ENCODE data around the gene TFDP1.

The TFDP1 gene

DNA sequence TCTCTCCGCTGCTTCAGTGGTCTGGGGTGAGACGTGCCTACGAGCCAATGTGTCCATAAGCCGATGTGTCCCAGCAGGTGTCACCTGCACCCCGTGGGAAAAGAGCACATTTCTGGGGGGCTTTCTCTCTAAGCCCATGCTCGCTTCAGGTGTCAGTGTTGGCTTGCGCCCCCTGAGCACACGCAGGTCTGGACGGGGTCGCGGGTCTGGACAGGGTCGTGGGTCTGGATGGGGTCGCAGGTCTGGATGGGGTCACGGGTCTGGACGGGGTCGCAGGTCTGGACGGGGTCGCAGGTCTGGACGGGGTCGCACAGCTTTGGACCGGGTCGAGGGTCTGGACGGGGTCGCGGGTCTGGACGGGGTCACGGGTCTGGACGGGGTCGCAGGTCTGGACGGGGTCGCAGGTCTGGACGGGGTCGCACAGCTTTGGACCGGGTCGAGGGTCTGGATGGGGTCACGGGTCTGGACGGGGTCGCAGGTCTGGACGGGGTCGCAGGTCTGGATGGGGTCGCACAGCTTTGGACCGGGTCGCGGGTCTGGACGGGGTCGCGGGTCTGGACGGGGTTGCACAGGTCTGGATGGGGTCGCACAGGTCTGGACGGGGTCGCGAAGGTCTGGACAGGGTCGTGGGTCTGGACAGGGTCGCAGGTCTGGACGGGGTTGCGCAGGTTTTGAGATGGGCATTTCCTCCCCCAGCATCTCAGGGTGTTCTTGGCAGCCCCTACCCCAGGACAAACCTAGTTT, 24.5 kb upstream of the TFDP1 start:
- no peak for DNase-seq (ENCODE audit: low read depth in 1 of 2, low spot score in 1 of 2)
- TF ChIP-seq, protein P1, sequence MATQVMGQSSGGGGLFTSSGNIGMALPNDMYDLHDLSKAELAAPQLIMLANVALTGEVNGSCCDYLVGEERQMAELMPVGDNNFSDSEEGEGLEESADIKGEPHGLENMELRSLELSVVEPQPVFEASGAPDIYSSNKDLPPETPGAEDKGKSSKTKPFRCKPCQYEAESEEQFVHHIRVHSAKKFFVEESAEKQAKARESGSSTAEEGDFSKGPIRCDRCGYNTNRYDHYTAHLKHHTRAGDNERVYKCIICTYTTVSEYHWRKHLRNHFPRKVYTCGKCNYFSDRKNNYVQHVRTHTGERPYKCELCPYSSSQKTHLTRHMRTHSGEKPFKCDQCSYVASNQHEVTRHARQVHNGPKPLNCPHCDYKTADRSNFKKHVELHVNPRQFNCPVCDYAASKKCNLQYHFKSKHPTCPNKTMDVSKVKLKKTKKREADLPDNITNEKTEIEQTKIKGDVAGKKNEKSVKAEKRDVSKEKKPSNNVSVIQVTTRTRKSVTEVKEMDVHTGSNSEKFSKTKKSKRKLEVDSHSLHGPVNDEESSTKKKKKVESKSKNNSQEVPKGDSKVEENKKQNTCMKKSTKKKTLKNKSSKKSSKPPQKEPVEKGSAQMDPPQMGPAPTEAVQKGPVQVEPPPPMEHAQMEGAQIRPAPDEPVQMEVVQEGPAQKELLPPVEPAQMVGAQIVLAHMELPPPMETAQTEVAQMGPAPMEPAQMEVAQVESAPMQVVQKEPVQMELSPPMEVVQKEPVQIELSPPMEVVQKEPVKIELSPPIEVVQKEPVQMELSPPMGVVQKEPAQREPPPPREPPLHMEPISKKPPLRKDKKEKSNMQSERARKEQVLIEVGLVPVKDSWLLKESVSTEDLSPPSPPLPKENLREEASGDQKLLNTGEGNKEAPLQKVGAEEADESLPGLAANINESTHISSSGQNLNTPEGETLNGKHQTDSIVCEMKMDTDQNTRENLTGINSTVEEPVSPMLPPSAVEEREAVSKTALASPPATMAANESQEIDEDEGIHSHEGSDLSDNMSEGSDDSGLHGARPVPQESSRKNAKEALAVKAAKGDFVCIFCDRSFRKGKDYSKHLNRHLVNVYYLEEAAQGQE (IDR thresholded peaks at IDR 0.05; ENCODE audit: insufficient replicate concordance, low read depth), result no peak
- no peak for TF ChIP-seq SPI1 (IDR thresholded peaks at IDR 0.05; ENCODE audit: borderline replicate concordance, low read depth)
- no peak for TF ChIP-seq GABPA (IDR thresholded peaks at IDR 0.05; ENCODE audit: low read depth)
- TF ChIP-seq, protein P2, sequence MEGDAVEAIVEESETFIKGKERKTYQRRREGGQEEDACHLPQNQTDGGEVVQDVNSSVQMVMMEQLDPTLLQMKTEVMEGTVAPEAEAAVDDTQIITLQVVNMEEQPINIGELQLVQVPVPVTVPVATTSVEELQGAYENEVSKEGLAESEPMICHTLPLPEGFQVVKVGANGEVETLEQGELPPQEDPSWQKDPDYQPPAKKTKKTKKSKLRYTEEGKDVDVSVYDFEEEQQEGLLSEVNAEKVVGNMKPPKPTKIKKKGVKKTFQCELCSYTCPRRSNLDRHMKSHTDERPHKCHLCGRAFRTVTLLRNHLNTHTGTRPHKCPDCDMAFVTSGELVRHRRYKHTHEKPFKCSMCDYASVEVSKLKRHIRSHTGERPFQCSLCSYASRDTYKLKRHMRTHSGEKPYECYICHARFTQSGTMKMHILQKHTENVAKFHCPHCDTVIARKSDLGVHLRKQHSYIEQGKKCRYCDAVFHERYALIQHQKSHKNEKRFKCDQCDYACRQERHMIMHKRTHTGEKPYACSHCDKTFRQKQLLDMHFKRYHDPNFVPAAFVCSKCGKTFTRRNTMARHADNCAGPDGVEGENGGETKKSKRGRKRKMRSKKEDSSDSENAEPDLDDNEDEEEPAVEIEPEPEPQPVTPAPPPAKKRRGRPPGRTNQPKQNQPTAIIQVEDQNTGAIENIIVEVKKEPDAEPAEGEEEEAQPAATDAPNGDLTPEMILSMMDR (IDR thresholded peaks at IDR 0.05; ENCODE audit: insufficient read depth, low read length), result no peak
- TF ChIP-seq POLR2AphosphoS5 (IDR thresholded peaks at IDR 0.05; ENCODE audit: low read depth), result no peak
- no peak overlapping the region for H3K4me3 ChIP-seq (replicated peaks; ENCODE audit: insufficient read depth, low read length)
- H3K27ac ChIP-seq (replicated peaks), result no peak overlapping the region
- no peaks in the 10 kb centered on the region for H3K27me3 ChIP-seq (ENCODE audit: insufficient read depth, poor library complexity, severe bottlenecking)

DNA sequence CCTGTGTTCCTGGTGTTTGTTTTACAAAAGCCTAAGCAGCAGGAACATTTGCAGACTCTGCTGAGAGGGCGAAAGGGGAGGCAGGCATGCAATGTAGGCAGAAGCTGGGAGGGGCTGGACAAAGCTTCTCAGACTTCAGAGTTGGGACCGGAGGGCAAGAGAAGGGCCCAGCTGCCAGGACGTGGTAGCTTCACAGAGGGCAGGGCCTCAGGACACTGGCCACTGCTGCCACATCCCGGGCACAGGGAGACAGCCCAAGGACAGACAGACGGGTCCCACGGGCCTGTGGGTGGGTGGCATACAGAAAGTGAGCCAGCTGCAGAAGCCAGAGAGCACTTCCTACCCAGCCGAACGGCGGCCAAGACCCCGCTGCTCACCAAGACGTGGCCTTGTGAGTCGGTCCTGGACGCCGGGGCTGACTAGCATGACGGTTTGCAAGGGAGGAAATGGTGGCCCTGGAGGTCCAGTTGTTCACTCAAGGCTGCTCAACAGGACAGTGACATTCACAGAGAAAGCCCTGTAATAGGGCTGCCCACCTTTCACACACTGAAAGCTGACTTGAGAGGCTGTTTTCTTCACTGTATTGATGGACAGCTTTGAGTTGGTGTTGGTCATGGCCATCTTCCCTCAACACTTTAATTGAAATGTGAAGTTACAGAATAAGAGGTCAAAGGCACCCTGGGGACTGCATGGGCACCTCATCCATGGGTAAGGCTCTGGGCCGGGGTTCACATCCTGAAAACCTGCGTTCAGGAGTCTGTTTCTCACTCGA, 23.7 kb upstream of the TFDP1 start:
- no peak overlapping the region for H3K27ac ChIP-seq (replicated peaks)
- no peaks in the 10 kb centered on the region for H3K27me3 ChIP-seq (ENCODE audit: insufficient read depth, poor library complexity, severe bottlenecking)
- no peak overlapping the region for H3K4me3 ChIP-seq (replicated peaks; ENCODE audit: insufficient read depth, low read length)
- TF ChIP-seq SPI1 (IDR thresholded peaks at IDR 0.05; ENCODE audit: borderline replicate concordance, low read depth), result no peak
- no peak for TF ChIP-seq GABPA (IDR thresholded peaks at IDR 0.05; ENCODE audit: low read depth)
- TF ChIP-seq, protein P1 (IDR thresholded peaks at IDR 0.05; ENCODE audit: insufficient replicate concordance, low read depth), result no peak
- TF ChIP-seq, protein P2 (IDR thresholded peaks at IDR 0.05; ENCODE audit: insufficient read depth, low read length), result no peak
- TF ChIP-seq POLR2AphosphoS5 (IDR thresholded peaks at IDR 0.05; ENCODE audit: low read depth), result no peak
- DNase-seq (ENCODE audit: low read depth in 1 of 2, low spot score in 1 of 2), result no peak

DNA sequence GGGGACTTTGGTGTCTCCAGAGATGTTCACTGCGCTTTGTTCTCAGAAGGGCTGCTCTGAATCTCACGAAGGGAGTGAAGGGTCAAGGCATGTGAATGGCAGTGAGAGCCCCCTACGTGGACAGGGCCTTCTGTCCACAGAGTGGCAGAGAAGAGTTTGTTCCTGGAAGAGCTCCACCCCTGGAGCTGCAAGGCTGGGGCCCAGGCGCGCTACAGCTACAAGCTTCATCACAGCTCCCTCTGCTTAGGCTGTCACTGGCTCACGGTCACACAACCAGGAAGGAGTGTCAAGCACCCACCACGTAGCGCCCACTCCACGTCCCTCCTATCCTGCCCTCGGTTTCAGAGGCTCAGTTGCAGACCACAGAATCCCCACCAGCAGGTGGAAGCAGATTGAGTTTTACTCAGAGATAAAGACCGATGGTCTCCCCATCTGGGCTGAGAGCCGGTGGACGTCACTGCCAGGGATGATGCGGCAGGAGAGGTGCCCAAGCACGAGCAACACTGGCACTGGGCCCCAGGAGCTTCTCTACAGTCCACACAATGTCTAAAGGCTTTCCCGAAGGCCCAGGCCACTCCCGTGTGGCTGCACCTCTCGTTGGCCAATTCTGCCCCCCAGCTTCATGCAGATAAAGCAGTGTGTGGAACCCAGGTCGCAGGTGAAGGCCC, 23.0 kb upstream of the TFDP1 start:
- Histone ChIP-seq H3K27me3 (ENCODE audit: insufficient read depth, poor library complexity, severe bottlenecking) (no peaks in the 10 kb centered on the region), H3K4me3 (replicated peaks; ENCODE audit: insufficient read depth, low read length) (no peak overlapping the region), H3K27ac (replicated peaks) (no peak overlapping the region)
- DNase-seq (ENCODE audit: low read depth in 1 of 2, low spot score in 1 of 2), result no peak
- TF ChIP-seq POLR2AphosphoS5 (IDR thresholded peaks at IDR 0.05; ENCODE audit: low read depth) (no peak), SPI1 (IDR thresholded peaks at IDR 0.05; ENCODE audit: borderline replicate concordance, low read depth) (no peak), GABPA (IDR thresholded peaks at IDR 0.05; ENCODE audit: low read depth) (no peak)
- TF ChIP-seq, protein P1 (IDR thresholded peaks at IDR 0.05; ENCODE audit: insufficient replicate concordance, low read depth), result no peak
- TF ChIP-seq, protein P2 (IDR thresholded peaks at IDR 0.05; ENCODE audit: insufficient read depth, low read length), result no peak

All from HL-60 (cell line).